RWPE1 (cell line): Measurements from ENCODE around the gene EHD4.

Source experiments
- CTCF ChIA-PET: fragments of 350-600 bp; sonication (Branson Sonifier 250); formaldehyde crosslinking; extraction: SDS; loops from one replicate; lab custom pipeline; 2021; lab: Yijun Ruan, JAX
- POLR2A ChIA-PET: fragments of 400-600 bp; formaldehyde crosslinking; extraction: SDS; loops from one replicate; lab custom pipeline; 2020; ENCODE audit warnings: antibody characterized with exemption; ENCODE audit not compliant: low non-redundant PET; lab: Yijun Ruan, JAX
- DNase-seq: peaks from one replicate; pipeline ENCODE4 v3.0.0; 2012; ENCODE audit warnings: low spot score
- H3K27ac ChIP-seq: fragments of 450-650 bp; 2 replicates; pipeline ENCODE4 v1.5.1; 2017
- TF ChIP-seq, protein P1 (sequence below): fragments of 450-650 bp; conservative IDR thresholded peaks from 2 replicates; pipeline ENCODE4 v1.5.1; 2017; ENCODE audit warnings: low read depth, mild to moderate bottlenecking

The EHD4 gene

DNA sequence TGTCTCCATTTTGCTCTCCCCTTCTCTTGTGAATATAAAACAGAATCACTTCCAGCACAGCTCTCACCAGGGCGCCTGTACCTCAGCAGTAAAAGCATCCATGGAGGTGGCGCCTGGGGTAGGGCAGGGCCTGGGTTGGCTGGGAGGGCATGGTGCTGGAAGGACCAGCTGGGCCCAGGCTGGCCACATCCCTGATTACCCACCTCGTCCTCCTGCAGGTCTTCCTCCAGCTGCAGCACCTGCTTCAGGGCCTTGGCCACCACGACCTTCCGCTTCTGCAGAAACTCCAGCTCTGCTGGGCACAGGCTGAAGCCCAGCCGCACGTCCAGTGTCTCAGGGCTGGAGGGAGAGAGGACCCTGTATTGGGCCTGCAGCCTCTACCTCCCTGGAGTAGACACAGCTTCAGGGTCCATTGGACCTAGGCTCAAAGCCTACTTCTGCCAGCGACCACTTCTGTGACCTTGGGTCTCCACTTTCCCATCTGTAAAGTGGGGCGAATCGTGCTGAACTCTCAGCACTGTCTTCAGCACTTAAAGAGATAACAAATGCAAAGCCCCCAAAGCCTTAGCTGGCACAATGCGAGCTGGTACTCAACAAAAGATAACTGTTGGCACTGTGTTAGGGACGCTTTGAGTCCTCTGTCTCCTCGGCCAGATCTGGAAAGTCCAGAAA lies 24.7 kb upstream of the EHD4 start:
- no peak overlapping the region for H3K27ac ChIP-seq
- TF ChIP-seq, protein P1, sequence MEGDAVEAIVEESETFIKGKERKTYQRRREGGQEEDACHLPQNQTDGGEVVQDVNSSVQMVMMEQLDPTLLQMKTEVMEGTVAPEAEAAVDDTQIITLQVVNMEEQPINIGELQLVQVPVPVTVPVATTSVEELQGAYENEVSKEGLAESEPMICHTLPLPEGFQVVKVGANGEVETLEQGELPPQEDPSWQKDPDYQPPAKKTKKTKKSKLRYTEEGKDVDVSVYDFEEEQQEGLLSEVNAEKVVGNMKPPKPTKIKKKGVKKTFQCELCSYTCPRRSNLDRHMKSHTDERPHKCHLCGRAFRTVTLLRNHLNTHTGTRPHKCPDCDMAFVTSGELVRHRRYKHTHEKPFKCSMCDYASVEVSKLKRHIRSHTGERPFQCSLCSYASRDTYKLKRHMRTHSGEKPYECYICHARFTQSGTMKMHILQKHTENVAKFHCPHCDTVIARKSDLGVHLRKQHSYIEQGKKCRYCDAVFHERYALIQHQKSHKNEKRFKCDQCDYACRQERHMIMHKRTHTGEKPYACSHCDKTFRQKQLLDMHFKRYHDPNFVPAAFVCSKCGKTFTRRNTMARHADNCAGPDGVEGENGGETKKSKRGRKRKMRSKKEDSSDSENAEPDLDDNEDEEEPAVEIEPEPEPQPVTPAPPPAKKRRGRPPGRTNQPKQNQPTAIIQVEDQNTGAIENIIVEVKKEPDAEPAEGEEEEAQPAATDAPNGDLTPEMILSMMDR, result no peak
- DNase-seq, result no peak
- POLR2A ChIA-PET, result no interaction called here
- CTCF ChIA-PET, result interaction anchor here (0.6 to 1.0 kb wide), 4 partner anchors 51 to 1605 kb away, joined by 3 to 9 read pairs (median 4); no protein-coding TSS in a partner anchor

DNA sequence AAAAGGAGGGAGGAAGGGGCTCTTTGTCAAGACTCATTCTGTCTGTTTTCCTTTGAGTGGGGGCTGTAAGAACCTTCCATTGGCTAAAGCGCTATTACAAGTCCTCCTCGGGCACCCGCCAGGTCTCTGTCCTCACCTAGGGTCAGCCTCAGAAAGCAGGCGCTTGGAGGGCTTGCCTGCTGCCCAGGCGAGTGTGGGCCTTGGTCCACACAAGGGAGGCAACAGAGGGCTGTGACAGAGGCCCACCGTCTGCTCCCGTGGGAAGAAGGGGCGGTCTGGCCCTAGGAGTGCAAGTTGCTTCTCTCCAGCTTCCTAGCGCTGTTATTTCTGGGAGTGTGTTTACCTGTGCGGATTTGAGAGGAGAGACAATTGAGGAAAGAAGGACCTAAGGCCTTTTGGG lies 24.0 kb upstream of the EHD4 start:
- CTCF ChIA-PET, result interaction anchor here (0.8 kb wide), 1 partner anchor 66 kb away, joined by 5 read pairs; no protein-coding TSS in a partner anchor
- TF ChIP-seq, protein P1, result no peak
- POLR2A ChIA-PET, result no interaction called here
- DNase-seq, result no peak
- H3K27ac ChIP-seq, result no peak overlapping the region

DNA sequence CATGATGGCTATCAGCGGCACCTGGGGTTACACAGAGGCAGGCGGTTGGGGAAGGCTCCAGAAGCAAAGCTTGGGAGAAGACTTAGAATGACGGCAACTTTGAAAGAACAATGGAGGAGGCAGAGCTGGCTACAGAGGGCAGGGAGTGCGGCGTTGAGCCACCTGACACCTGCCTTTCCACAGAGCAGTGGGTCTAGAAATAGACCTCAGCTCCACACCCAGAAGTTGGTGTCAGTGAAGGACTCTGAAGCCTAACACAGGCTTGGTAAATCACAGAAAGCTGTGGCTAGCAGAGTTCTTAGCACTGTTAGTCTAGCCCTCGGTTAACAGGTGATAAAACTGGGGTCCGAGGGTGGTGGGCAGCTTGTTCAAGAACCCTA lies 23.1 kb upstream of the EHD4 start:
- DNase-seq, result no peak
- TF ChIP-seq, protein P1, result no peak
- no peak overlapping the region for H3K27ac ChIP-seq
- ChIA-PET CTCF (interaction anchor here (0.6 to 3.1 kb wide), 3 partner anchors 66 to 142 kb away, joined by 3 to 12 read pairs (median 3); no protein-coding TSS in a partner anchor), POLR2A (no interaction called here)

DNA sequence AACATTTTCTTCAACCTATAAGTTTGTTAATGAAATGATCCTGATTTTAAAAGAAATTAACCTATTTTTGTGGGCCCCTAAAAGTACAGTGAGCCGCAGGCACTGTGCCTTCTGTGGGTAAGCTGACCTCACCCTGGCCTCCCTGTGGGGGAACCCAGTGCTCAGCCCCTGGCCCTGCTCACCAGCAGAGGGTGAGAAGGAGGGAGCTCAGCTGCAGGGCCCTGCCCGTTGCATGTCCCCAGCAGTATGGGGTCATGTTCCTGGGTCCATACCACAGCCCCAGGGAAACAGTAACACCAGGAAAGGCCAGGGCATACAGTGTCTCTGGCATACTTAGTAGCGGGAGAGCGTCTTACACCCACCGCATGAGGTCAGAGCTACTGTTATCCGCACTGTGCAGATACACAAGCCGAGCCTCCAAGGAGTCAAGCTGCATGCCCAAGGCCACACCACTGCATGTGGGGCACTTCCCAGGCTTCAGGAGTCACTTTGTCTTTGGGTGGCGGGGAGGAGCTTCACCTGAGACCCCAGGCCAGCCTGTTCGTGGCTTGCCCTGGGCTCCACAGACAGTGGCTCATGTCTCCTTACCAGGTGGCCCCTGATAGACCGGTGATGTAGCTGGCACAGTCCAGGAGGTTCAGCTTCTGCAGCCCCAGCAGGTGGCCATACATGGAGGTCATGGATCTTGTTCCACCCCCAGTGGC lies 22.6 kb upstream of the EHD4 start:
- TF ChIP-seq, protein P1, result no peak
- CTCF ChIA-PET, result interaction anchor here (0.7 to 3.1 kb wide), 3 partner anchors 72 to 143 kb away, joined by 3 to 12 read pairs (median 4); no protein-coding TSS in a partner anchor
- H3K27ac ChIP-seq, result no peak overlapping the region
- DNase-seq, result no peak
- POLR2A ChIA-PET, result no interaction called here

DNA sequence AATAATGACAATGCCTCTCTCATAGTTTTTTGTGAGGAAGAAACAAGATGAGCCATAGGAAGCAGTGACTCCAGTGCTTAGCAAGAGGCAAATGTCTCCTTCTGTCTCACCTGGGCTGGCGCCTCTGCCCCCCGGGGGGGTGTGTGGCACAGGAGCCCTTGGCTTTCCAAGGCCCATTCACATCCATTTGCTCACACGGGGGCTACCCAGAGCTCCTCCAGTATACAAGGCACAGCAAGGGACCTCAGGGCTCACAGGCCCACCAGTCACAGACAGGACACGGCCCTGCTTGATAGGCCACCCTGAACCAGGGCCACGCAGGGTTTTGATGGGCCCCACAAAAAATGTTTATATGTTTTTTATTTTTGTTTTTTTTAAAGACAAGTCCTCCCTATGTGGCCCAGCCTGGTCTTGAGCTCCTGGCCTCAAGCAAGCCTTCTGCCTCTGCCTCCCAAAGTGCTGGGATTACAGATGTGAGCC lies 21.9 kb upstream of the EHD4 start:
- DNase-seq, result no peak
- TF ChIP-seq, protein P1, result no peak
- no peak overlapping the region for H3K27ac ChIP-seq
- POLR2A ChIA-PET, result no interaction called here
- CTCF ChIA-PET, result interaction anchor here (0.8 to 3.1 kb wide), 2 partner anchors 73 to 90 kb away, joined by 4 to 12 read pairs; no protein-coding TSS in a partner anchor

DNA sequence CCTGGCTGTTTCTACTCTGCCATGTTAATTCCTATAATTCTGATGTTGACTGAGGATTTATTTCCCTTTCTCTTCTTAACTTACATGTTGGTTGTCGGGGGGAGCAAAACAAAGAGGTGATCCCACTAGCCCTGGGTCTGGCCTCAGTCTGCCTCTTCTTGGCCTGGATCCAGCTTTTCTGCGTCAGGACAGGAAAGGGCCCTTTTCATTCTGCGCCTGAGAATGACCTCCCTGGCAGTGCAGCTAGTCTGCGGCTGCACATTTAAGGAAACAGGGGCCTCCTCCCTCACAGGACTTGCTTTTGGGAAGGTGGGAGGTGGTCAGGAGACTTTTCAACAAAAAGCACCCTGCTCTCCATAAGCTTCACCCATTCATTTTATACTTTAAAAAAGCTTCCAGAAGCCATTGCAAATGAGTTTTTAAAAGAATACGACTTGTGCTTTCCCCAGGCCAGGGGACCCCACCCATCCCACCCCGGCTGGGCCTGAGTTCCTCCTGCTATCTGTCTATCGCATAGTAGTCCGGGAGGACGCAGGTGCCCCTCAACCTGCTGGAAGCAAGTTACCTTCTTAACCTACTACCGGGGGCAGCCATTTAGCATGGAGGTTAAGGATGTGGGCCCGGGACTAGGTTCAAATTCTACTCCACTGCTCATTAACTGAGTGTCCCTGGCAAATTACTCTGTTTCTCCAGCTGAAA lies 21.3 kb upstream of the EHD4 start:
- no peak for DNase-seq
- TF ChIP-seq, protein P1, result no peak
- POLR2A ChIA-PET, result no interaction called here
- CTCF ChIA-PET, result interaction anchor here (0.7 to 3.1 kb wide), 3 partner anchors 91 to 387 kb away, joined by 3 to 12 read pairs (median 4); no protein-coding TSS in a partner anchor
- no peak overlapping the region for H3K27ac ChIP-seq
